ENCODE results near the gene DOK6.
A peak's percentile ranks its signal among the peaks of the same experiment; 100 is the strongest.

The DOK6 gene

DNA sequence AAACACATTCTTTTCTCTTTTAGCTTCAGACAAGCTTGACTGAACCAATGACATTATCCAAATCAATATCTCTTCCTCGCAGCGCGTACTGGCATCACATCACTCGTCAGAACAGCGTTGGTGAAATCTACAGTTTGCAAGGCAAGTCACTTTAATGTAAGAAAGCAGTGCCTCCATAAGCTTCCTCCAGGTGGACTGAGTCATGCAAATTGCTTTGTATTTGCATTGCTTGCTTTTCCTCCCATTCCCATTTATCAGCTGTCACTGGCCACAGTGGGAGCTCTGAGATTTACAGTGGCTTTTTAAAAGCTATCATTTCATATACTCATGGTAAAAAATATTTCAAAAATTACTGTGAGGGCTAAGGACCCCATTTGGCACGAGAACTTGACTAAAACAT, 357.0 kb downstream of the DOK6 start:
- DNase-seq = peak; percentile 14

DNA sequence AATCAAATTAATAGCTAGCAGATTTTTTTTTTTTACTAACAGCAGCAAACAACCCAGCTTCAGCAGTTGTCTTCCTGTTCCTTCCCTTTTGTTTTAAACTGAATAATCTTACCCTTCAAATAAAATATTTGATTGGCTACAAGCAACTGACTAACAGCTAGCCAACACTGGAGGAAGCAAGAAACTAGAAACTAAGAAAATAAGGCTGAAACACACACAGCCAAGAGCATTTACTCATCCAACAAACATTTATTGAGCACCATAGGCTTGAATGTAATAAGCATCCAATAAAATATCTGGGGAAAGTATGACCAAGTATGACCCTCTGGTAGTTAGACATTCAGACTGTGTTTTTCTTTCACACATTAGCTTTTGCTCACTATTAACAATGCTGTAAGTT, 357.8 kb downstream of the DOK6 start:
- peak; percentile 59 for DNase-seq

DNA sequence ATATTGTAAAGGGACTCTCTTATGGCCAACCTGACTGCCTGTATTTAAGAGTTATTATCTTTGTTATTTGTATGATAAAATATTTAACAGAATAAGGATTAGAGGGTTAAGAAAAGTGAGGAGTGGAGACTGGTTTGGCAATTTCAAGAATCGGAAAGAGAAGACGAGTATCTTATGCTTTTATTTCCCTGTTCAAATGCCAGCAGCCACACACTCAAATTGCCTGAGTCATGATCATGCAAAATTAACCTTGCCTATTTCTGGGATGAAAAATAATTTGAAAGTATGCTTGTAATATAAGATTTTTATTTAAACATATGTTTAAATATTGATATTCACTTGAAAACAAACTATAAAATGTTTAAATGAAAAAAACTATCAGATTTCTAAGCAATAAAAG, 358.4 kb downstream of the DOK6 start:
- DNase-seq = peak; percentile 10

DNA sequence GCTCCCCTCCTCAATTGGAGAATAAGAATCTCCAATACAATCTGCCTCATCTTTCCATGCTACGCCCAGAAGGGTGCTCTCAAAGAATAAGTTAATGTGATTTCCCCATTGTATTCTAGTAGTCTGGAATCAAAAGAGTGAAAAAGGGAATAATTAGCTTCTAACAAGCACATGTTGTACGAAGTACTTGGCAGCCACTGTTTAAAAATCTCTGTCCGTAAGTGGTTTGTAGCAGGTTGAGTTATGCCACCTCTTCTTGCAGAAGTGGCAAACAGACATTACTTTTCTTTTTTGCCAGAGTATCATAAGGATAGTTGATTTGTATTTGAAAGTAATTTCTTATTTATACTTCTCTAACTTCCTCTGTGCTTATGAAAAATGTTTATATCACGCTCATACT, 362.3 kb downstream of the DOK6 start:
- no peak for DNase-seq

DNA sequence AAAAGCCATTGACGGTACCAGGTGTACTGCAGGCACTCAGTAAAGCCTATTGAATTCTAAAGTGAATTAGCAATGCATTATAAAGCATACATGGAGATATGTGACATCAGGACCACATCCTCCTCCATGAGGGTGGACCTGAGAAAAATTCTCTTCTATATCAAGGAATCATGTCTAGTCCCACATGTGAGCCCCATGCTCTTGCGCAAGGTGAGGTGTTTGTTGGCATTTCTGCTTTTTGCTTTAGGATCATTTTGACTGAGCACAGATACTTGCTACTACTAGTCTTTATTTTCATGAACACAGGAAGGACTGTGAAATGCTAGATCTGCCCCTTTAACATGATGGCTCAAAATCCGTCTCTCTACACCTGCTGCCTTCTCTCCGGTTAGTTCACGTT, 363.1 kb downstream of the DOK6 start:
- no peak for DNase-seq

DNA sequence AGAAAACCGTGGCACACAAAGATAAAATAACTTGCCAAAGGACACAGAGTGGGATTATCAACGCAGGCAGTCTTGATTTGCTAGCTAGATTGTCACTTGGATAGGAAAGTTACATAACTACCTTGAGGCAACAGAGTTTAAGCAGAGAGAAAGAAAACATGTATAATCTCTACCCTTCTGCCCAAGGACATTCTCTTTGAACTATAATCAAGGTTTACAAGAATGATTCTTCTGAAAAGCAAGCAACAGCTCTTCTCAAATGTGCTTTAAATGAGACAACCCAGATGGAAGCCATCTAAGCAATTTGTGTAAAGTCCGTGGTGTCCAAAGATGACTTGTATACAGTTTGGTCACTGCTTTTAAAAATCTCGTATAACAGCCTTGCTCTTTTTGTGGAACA, 369.6 kb downstream of the DOK6 start:
- no peak for DNase-seq

DNA sequence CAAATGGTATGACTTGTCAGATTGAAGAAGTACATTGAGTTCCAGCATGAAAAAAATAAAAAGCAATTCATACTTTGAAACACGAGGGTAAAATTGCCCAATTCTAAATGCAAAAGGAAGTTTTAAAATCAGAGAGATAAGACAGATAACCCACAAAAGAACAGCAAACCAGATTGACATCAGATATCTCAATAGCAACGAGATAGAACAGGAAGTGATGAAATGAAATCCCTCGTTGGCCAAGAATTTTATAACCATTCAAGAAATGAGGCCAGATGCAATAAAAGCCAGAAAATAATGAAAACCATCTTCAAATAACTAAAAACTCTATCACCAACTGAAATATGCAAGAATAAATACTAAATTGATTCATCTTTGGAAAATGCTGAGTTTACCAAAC, 374.1 kb downstream of the DOK6 start:
- DNase-seq = peak; percentile 33

DNA sequence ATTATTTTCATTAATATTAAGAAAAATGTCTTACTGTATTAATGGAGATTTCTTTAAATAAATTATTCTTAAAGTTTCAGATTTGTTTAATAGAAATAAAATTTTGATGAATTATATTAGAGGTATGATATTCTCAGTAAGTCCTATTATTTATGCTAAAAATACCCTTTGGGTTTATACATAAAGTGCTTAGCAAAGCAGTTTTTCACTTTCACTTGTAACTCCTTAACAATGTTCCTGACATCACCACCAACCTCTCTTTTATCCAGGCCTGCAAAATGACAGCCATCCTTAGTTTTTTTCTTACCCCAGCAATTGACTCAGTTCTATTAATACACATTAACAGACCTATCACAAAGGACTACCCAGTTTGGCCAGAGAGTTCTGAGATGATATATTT, 376.6 kb downstream of the DOK6 start:
- no peak for DNase-seq

DNA sequence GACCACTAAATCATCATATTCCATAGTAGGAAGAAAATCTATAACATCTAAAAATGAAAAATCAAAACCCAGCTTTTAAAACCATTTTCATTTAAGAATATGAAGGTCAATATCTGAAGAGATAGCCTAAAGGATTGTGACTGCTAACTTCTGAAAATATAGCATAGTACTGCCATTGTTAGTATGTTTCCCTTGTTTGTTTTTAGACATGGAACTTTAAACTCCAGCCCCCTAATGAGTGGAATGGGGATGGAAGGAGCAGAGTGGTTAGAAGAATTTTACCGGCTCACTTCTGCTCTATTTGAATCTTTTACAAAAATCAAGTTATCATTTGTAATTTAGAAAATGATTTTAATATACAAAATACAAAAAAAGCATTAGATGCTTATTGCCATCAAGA, 378.0 kb downstream of the DOK6 start:
- DNase-seq = no peak

DNA sequence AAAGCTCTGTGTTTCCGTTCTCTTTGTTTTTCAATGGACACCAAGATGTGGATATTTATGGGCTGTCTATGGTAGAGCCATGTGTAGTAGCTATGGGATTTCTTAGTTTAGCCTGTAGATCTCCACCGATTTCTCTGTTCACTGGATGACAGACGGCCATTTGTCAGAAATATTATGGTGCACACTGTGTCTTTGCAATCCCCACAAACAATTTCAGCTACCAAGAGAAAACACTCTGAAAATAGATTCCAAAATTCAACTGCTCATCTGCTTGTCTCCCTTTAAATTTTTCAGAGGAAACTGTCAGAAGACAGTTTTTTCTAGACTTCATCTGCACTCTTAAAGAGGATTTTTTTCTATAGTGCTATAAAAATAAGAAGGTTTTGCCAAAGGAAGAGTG, 380.2 kb downstream of the DOK6 start:
- no peak for DNase-seq

DNA sequence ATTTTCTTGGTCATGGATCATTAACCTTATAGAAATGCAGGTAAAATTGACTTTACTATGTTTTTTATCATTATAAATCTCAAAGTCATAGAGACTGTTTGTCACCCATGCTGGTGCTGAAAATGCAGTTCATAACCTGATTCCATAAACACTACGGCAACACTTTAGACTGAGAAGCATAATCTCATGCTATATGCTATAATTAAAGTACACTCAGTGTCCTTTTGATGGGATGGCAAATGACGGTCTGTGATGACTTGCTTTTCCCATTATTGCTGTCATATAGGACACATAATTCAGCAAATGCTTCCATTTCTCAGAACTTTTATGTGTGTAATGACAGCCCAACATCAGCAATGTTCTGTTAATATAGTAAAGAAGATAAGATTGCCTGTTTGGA, 384.1 kb downstream of the DOK6 start:
- no peak for DNase-seq

DNA sequence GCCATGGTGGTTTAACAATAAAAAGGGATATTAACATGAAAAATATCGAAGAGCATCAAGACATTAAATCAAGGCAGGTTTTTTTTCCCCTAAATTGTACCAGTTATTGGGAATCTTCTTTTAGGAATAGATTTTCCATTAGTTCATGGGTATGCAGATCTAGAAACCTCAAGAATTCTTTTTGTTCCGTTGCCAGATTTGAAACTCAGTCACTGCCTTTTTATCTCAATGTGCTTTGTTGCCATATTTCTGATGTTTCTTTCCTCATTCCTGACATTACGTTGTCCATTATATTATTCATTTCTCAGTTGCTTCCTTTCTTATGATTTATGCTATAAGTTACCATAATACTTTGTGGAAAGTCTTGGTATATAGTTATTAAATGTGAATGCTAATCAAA, 384.8 kb downstream of the DOK6 start:
- DNase-seq = peak; percentile 41

DNA sequence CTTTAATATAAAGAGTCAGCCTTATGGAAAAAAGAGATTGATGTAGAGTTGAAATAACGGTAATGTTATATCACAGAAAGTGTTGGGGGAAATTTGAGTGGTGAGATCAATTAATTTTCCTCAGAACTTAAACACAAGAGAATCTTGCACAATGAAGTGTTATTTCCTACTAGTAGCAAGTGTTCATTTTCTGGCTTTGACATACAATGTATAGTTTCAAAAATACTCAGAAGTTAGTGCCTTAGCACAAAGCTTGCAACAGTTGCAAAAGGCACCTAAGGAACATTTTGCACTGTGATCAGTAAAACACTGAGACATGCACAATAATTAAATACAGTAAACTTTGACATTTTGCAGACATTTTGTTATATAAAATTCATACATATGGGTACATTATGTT, 385.7 kb downstream of the DOK6 start:
- no peak for DNase-seq

DNA sequence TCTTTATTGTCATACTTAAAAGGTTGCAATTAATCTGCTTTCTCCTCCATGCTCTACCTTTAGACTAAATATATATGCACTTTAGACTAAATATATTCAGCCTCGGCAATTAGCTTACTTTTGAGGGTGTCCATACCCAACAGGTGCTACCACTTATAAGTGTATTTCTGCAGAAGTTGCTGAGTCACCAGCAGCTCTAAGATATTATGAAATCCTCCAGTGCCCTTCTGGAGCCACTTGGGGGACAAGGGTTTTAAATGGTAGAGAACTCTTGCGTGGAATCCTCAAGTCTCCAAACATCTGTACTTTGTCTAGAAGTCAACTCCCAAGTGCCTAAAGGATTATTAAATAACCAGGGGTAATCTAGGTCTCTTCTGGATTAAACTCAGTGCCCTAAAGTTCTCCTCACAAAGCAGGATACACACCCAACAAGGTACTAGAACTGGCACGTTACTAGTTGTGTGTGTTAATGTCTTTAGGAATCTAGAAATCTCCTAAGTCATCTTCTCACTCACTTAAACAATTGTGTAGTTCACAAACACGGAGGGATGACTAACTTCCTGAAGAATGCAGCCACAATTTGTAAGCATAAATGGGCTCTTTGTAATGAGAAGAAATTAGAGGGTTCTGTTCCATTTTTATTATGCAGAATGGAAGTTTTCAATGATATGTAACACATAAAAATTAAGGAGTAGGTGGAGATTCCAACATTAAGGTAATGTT, 387.3 kb downstream of the DOK6 start:
- peak; percentile 70 for DNase-seq

DNA sequence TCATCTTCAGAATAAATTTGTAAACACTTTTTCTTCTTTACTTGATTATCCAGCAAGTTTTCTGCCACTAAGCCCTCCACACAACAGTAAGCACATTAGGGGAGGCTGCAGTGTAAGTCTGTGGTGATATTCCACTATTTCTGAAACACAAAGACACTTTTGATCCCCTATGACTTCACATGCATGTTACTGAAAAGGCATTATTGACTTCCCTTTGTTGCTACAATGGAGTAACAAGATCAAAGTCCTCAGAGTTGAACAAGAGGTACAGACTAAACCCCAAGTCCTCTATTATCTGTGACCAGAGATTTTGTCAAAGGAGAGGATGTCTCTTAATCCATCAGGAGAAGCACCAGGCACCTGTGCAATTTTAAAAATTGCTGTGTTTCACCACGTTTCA, 389.1 kb downstream of the DOK6 start:
- no peak for DNase-seq

DNA sequence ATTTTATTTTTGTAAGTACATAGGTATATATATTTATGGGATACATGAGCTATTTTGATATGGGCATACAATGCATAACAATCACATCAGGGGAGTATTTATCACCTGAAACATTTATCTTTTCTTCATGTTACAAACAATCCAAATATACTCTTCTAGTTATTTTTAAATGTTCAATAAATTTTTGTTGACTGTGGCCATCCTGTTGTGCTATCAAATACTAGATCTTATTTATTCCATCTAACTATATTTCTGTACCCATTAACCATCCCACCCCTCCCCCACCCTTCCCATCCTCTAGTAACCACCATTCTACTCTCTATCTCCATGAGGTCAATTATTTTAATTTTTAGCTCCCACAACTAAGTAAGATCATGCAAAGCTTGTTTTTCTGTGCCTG, 390.0 kb downstream of the DOK6 start:
- no peak for DNase-seq

DNA sequence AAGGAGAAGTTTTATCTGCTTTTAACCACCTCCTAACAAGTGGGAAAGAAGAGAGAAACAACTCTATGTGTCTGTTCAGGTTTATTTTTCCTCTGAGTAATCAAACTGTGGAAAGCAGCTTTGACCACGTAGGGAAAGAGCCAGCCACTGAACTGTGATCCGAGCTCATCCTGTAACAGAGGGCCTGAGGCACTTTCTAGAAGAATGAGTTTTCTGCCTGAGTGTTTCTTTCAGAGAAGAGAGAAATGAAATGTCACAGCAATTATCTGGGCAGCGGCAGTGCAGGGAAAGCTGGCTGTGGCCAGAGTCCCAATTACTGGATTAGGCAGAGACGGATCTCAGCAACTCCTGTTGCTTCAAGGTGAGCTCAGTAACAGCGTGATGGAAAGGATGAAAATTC, 395.1 kb downstream of the DOK6 start:
- no peak for DNase-seq

DNA sequence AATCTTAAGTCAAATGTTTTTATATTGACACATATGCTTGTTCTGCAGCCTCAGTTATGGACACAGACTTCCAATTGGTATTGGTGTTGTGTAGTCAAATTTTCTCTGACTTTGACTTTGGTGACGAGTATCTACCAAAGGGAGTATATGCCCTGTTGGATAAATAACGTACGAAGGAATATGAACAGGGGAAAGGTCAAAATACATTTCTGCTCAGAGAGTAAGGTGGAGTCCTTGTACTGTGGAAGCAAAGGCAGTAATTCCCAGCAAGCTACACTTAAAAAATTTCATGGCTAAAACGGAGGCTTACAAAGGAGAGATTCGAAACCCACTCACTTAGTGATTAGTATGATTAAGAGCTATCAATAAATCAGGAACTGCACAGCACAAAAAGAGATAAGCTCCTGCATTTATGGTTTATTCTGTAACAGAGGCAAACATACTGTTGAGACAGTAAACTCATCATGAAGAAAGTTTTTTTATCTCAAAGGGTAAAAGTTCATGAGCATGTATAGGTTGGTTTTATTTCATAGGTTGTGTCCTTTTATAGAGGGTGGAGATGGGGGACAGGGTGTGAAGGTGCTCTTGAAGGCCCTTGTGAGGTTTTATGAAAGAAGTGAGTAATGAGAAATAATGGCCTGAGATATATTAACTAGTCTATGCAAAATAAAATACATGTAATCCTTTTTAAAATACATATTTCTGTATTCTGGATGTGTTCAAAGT, 404.3 kb downstream of the DOK6 start:
- DNase-seq = no peak

DNA sequence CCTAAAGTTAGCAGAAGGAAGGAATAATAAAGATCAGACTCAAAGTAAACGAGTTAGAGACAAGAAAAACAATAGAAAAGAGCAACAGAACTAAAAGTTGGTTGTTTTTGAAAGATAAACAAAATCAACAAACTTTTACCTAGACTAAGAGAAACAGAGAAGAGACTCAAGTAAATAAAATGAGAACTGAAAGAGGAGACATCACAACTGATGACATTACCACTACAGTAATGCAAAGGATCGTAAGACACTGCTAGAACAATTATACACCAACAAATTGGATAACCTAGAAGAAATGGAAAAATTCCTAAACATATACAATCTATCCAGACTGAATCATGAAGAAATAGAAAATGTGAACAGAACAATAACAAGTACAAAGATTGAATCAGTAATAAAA, 407.7 kb downstream of the DOK6 start:
- no peak for DNase-seq

DNA sequence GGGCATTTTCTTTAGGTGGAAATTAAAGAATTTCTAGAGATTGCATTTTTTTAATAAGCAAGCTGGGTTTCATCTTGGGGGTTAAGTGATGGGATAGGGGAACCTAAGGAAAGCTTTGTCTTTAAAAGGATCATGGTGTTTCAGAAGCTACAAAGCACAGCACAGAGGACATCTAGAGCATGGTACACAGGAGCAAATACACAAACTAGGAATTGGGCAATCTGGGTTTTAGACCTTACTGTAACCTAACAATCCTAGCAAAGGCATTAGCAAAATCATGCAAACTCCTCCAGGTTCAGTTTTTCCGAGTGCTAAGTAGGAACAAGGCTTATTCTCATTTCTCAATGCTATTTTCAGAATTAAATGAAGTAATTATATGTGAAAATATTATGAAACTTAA, 412.9 kb downstream of the DOK6 start:
- no peak for DNase-seq

DNA sequence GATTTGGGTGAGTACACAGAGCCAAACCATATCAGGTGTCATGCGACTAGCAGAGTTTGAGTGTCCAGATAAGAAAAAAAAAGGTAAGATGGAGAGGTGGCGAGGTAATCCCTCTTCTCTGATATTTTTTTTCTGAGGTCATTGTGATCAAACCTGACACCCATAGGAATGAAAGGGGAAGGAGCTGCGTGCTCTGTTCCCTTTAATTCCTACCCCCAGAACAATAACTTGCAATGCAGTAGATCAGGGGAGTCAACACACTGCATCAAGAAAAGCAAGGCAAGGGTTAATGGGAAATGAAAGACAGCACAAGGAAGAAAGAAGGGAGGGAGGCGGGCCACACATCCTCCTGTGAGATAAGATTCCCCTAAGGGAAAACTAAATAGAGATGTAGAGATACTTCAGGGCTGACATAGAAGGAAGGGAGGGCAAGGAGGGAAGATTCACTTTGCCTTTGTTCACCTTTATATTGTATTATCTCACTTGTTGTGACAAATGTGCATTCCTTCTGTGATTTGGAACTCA, 414.2 kb downstream of the DOK6 start:
- DNase-seq = no peak

DNA sequence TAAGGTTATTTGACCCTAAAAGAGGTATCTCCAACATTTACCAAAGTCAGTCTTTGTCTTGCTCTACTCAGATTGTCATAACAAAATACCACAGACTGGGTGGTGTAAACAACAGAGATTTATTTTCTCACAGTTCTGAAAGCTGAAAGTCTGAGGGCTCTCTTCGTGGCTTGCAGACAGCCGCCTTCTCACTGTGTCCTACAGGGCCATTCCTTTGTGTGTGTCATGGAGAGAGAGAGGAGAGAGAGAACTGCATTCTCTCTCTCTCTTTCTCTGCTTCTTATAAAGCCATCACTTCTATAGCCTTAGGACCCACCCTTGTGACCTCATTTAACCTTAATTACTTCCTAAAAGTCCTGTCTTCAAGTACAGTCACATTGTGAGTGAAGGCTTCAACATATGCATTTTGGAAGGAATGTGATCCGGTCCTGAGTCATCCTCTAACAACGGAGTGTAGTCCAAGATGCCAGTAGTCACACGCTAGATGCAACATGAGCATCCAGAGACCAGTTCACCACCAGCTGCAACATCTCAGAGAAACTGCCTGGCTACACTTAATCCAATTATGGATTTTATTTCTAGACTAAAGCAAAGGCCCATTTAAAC, 416.8 kb downstream of the DOK6 start:
- DNase-seq = peak; percentile 85

DNA sequence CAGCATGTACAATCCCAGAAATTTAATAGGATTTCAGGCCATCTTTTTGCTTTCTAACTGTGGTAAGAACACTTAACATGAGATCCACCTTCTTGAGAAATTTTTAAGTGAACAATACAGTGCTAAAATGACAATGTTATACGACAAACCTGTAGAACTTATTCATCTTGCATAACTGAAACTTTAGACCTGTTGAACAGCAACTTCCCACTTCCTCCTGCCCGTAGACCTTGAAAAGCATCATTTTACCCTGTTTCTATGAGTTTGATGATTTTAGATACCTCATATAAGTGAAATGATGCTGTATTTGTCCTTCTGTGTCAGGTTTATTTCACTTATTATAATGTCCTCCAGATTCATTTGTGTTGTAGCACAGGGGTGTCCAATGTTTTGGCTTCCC, 418.8 kb downstream of the DOK6 start:
- no peak for DNase-seq

DNA sequence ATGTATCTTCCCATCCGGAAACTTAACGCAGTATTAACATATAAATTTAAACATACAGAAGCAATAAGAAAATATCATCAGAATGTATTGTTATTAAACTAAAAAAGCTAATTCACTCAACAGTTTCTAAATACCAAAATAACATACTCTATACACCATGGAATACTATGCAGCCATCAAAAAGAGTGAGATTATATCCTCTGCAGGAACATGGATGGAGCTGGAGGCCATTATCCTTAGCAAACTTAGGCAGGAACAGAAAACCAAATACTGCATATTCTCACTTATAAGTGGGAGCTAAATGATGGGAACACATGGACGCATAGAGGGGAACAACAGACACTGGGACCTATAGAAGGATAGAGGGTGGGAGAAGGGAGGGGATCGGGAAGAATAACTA, 419.9 kb downstream of the DOK6 start:
- DNase-seq = no peak
